Measurements from ENCODE around the gene MEX3A.

Gene MEX3A

GRCh38 chr1:156115514-156116374 lies 33.5 kb upstream of the MEX3A start:
- H3K4me3 ChIP-seq (replicated peaks; ENCODE audit: low read depth, low read length), result peak overlapping the region; percentile 100
- no peak for DNase-seq (ENCODE audit: extremely low read depth, low read depth)
- TF ChIP-seq CTCF (IDR thresholded peaks at IDR 0.05; ENCODE audit: low read depth, low read length, missing control alignments), result no peak

- no peak for DNase-seq (ENCODE audit: extremely low read depth, low read depth)
These were observed 32.8 kb upstream of the MEX3A start for GRCh38 chr1:156114919-156115513.

GRCh38 chr1:156114101-156114918 lies 32.0 kb upstream of the MEX3A start, which contains the start of gene LMNA:
LMNA (plus strand) TSS chr1:156114711; CDS start chr1:156114919, 208 bp downstream.
- DNase-seq (ENCODE audit: extremely low read depth, low read depth), result peak; percentile 90
- TF ChIP-seq CTCF (IDR thresholded peaks at IDR 0.05; ENCODE audit: low read depth, low read length, missing control alignments), result no peak
- H3K4me3 ChIP-seq (replicated peaks; ENCODE audit: low read depth, low read length), result peak within 1 kb of the TSS; percentile 100

More at GRCh38 chr1:156114919-156115513, 32.8 kb upstream of the MEX3A start:
- peak overlapping the region; percentile 100 for H3K4me3 ChIP-seq (replicated peaks; ENCODE audit: low read depth, low read length)
- no peak for TF ChIP-seq CTCF (IDR thresholded peaks at IDR 0.05; ENCODE audit: low read depth, low read length, missing control alignments)

- DNase-seq (ENCODE audit: extremely low read depth, low read depth), result no peak
- peak overlapping the region; percentile 100 for H3K4me3 ChIP-seq (replicated peaks; ENCODE audit: low read depth, low read length)
- no peak for TF ChIP-seq CTCF (IDR thresholded peaks at IDR 0.05; ENCODE audit: low read depth, low read length, missing control alignments)
These were observed 31.2 kb upstream of the MEX3A start for GRCh38 chr1:156113282-156113950.

- H3K4me3 ChIP-seq (replicated peaks; ENCODE audit: low read depth, low read length), result no peak overlapping the region
- DNase-seq (ENCODE audit: extremely low read depth, low read depth), result no peak
- no peak for TF ChIP-seq CTCF (IDR thresholded peaks at IDR 0.05; ENCODE audit: low read depth, low read length, missing control alignments)
These were observed 30.2 kb upstream of the MEX3A start for GRCh38 chr1:156112276-156113137.
